Measurements from ENCODE around the gene PDLIM3.

- TF ChIP-seq EZH2 (IDR thresholded peaks at IDR 0.05) (no peak), CTCF (IDR thresholded peaks at IDR 0.05) (no peak), EZH2phosphoT487 (IDR thresholded peaks at IDR 0.05) (no peak)
These were observed 31.1 kb upstream of the PDLIM3 start for GRCh38 chr4:185566425-185566824.
